ENCODE results near the gene LPO.

GRCh38 chr17:58264407-58265103, 26.2 kb downstream of the LPO start:
- TF ChIP-seq CTCF (IDR thresholded peaks at IDR 0.05; ENCODE audit: poor library complexity): no peak
- no peak for TF ChIP-seq EZH2 (IDR thresholded peaks at IDR 0.05; ENCODE audit: borderline replicate concordance)
- TF ChIP-seq EZH2phosphoT487 (IDR thresholded peaks at IDR 0.05; ENCODE audit: low read depth, severe bottlenecking, unreplicated experiment): no peak

All from hepatocyte (in vitro differentiated cells).